Sciatic nerve (tissue), 2 donors: ENCODE results near the gene XXYLT1. TPM values are rescaled to one million over a fixed set of nuclear protein-coding genes. Genes with fewer than 3 reads are reported as not detected.
A peak's percentile ranks its signal among the peaks of the same experiment; 100 is the strongest.

ENCODE experiments used
- ATAC-seq: fragments of 200-7000 bp; cut with Tn5 transposase; one replicate; pipeline ENCODE4 v1.9.1; 2020; ENCODE audit warnings: mild to moderate bottlenecking, moderate library complexity
- DNase-seq: peaks from one replicate; pipeline ENCODE4 v3.0.0-alpha.2; 2020; ENCODE audit warnings: low spot score
- intact Hi-C: fragments of 100-400 bp; cut with DNase I; formaldehyde crosslinking; loops from one replicate; pipeline ENCODE4 v1.14.2; 2022
- total RNA-seq: library from RNA; stranded (reverse); fragmentation: NEBNext Ultra II Directional; extraction: Animal tissue kit (Norgen Biotek cat#: 25700); gene quantifications from one replicate; pipeline ENCODE4 v1.2.1, GENCODE V29; 2021
- donor health status: DM: no; HTN: no; CAD: no.
- donor health status: DM: no; HTN: no; CAD: no.

The XXYLT1 gene
- total RNA-seq, 1 donor from 2014 or later: 11.0 TPM

DNA sequence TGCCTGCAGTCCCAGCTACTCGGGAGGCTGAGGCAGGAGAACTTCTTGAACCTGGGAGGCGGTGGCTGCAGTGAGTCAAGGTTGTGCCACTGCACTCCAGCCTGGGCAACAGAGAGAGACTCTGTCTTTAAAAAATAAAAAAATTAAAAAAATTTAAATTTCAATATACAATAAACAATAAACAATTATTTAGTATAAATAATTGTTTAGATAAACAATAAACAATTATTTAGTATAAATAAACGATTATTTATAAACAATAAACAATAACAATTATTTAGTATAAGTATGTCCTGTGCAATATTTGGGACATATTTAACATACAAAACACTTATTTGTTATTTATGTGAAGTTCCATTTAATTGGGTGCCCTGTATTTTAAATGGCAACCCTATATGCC is 119.6 kb downstream of the XXYLT1 start:
- ATAC-seq: no peak
- no peak for DNase-seq
- intact Hi-C loops: no loop called here

DNA sequence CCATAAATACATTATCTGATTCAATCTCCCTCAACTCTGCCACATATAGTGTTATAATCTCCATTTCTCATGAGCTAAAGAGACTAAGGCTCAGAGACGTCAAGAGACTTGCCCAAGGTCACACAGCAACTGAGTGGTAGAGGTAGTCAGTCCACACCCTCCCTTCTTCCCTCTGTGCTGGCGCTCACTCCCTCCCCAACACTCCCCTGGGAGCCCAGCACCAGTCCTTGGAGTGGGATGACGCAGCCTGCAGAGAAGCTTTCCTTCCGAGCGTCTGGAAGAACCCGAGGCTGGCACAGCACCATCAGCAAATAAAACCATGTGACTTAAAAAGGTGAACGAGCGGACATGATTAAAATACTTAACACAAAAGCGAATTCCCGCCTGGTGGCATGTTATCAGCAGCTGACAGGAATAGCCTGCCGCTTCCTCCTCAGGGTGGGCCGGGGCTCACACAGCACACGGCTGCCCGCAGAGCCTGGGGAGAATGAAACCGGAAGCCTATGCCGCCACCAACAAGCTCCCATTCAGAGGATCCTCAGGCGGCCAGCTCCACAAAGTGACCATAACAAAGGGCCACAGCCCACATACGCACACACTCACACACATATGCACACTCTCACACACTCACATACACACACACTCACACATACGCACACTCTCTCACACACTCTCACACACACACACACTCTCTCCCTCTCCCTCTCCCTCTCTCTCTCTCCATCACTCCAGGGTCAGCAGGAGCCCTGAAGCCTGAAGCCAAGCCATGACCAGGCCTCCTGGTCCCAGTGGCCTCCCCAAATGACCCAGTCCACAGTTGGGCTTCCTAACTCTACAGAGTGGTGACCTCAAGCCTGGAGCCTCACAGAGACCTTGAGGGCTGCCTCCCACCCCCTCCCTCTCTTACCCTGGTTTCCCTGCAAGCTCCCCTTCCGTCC is 120.5 kb downstream of the XXYLT1 start:
- no peak for DNase-seq
- intact Hi-C loops: no loop called here
- peak; percentile 52 for ATAC-seq

DNA sequence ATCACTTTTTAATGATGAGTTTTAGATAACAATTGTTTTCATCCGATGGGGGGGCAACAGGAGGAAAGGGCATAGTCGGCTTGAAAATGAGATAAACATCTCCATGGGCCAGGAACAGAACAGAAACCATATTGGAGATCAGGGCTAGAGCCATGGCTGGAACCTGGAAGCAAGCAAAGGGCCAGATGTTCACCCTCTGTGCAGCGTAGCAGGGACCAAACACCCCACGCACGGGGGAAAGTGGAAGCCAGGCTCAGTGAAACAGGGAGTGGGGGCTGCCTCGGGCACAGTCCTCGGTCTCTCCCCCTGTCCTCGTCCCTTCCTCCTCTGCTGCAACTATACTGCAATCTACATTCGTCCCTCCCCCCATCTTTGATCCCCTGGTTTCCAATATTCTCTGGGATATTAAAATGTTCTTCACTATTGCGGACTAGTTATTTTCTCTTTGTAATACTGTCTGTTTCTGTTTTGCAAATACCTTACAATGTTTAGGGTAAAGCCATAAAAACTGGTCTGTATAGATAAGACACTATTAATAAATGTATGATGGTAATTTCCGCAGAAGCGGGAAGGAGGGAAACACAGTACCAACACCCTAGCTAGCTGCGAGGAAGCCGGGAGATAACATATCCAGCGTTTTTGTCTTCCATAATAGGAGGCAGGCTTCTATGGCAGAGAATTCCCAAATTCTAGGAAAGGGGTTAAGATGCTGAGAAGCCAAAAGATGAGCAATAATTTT is 121.5 kb downstream of the XXYLT1 start:
- DNase-seq (no peak), ATAC-seq (no peak)
- intact Hi-C loops: no loop called here

DNA sequence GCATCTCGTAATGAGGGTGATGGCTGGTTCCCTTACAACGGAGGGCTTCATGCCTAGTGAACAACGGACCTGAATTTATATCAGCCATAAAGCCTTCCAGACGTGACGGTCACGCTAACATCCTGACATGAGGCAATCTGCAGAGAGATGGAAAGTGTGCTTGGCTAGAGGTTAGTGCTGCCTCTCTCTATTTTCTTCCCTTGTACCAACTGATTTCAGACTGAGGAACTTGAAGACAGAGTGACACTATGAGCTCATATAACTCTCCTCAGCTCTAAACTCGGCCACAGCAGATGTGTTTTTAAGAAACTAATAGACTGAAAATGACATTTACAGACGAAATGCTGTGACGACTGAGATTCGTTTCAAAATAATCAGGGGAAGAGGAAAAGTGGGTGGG is 122.4 kb downstream of the XXYLT1 start:
- DNase-seq (no peak), ATAC-seq (no peak)
- intact Hi-C loops: no loop called here

DNA sequence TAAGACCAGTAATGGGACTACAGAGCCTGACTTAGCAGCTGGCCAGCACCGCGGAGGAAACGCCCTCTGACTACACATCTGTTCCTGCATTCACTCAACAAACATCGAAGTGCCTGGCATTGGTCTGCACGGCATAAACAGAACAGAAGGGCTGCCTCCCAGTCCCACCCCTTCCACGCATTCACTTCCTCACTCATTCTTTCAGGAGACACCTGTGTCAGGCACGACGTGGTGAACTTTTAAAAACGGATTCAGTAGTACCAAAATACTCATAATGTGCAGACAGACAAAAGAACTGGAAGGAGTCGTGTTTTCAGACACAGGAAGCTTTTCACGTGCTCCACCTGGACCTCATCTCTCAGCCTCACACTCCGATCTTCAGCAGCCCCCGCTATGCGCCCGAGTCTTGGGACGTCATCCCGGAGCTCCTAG is 123.3 kb downstream of the XXYLT1 start:
- DNase-seq (no peak), ATAC-seq (peak; percentile 50)
- intact Hi-C loops: no loop called here

DNA sequence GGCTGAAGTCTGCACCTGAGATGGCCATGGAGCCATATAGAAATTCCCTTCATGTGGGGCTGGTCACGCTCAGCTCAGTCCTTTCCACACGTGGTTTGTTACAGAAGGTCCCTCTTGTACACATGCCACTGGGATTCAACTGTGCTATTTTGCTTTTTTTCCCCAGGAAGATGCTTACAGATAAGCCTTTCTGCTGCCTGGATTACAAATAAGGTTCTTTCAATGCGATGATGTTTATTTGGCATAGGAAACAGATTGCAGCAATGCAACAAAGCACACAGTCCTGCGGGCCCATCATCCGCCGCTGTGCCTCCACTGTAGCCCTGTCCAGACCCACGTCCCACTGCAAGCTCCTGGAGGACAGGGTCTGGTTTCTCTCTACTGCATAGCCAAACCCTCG is 124.8 kb downstream of the XXYLT1 start:
- DNase-seq (no peak), ATAC-seq (no peak)
- intact Hi-C loops: no loop called here

GRCh38 chr3:195145579-195145978 is 125.4 kb downstream of the XXYLT1 start:
- intact Hi-C loops: no loop called here
- ATAC-seq: no peak
- no peak for DNase-seq

GRCh38 chr3:195143221-195143620 is 127.7 kb downstream of the XXYLT1 start:
- DNase-seq (no peak), ATAC-seq (peak; percentile 73)
- intact Hi-C loops: no loop called here

DNA sequence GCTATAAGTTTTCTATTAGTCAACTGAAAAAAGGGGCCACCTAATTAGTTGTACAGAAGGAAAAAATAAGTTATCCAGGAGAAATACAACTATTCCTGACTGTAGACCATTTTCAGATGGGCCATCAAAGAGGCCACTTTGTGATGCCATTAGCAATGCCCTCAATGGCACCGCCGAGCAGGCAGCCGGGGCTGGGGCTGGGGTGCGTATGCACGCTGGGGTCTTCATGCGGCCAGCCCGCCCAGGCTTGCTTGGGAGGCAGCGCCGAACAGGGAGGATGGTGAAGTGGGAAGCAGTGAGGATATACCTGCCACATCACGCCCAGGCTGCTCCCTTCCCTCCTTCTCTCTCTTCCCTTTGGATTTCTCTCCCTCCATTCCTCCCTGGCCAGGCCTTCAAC is 128.4 kb downstream of the XXYLT1 start:
- intact Hi-C loops: no loop called here
- ATAC-seq (no peak), DNase-seq (no peak)

- no peak for DNase-seq
- ATAC-seq: no peak
- intact Hi-C loops: no loop called here
Observed at GRCh38 chr3:195140816-195141793, 129.9 kb downstream of the XXYLT1 start.

GRCh38 chr3:195140410-195140809 is 130.5 kb downstream of the XXYLT1 start:
- no peak for DNase-seq
- intact Hi-C loops: no loop called here
- ATAC-seq: no peak

- intact Hi-C loops: no loop called here
- ATAC-seq (no peak), DNase-seq (no peak)
Observed at GRCh38 chr3:195139876-195140240, 131.1 kb downstream of the XXYLT1 start.

DNA sequence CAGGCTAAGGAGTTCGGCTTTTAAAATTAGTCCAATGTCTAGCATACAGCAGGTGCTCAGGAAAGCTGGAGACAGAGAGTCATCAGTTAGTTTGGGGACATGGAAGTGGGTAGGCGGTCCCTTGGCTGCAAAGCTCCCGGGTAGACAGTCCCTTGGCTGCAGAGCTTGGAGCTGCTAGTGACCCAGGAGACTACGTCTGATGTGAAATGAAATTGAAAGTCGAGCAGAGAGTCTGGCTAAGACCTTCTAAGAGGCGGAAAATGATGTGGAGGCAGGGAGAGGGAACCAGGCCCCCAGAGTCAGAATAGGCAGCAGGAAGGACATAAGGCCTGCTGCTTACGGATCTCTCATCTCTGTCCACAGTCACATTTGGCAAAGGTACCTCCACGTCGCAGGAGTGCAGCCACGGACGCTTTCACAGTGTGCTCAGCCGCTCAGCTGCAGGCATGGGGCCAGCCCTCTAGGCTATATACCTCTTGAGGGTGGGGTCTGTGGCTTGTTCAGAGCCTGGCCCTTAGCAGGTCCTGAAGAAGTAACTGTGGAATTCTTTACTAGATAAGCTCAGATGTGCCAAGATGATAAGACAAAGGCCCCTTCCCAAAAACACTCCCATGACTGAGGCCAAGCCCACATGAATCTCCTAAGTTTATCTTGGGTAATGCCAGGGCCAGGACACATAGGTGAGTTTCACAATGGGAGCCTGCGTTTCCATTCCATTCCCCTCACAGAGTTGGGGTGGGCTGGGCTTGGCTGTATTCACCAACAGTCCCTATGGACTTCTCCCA is 131.7 kb downstream of the XXYLT1 start:
- intact Hi-C loops: no loop called here
- no peak for ATAC-seq
- DNase-seq: no peak

DNA sequence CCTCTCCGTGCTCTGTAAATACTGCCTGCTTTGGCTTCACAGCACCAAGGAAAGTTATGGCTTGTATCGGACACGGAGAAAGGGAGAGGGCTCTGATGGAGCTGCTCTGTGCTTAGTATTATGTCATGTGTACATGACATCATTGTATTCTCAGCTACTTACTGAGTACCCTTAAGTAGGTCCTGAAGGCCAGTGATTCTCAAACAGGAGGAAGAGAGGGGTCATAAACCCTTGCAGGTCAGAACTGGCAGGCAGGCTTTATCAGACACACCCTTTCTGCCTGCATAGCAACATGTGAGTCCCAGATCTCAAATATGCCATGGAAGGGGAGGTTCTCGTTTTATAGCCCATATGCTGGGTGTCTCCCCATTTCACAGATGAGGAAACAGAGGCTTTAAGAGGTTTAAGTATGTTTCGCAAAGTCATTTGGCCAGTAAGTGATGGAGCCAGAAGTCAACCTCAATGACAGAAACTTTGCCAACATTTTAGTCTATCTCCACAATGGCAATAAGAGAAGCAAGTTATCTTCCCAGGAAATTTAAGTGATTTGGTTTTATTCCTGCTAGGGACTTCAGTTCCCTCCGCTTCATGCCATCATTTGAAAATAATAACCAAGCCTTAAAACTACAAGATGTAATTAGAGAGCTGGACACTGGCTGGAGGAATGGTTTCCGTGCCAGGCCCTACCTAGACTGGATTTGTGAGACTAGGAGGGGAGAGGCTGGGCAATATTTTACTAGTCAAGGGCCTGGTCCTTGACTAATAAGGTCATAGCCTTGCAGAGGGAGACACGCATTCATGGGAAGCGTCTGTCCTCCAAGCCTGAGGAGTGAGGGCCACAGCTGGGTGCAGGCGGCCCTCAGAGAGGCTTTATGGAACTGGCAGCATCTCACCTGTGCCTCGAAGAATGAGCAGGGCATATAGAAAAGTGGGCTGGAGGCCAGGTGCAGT is 133.0 kb downstream of the XXYLT1 start:
- DNase-seq (no peak), ATAC-seq (no peak)
- intact Hi-C loops: no loop called here

DNA sequence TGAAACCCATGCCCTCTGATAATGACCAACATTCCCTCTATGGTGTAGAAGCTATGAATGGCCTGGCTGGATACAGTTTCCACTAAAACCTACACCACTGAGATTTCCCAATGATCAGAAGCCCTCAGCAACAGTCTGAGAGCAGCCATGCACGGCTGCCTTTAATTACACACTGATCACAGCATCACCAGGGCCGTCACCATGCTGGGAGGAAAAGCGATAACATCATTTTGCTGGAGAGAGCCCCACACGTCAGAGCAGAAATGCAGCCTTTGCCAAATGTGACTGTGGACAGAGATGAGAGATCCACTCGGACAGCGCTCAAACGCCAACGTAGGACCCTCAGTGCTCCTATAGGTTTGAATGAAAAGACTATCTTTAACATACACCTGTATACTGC is 135.0 kb downstream of the XXYLT1 start:
- DNase-seq (no peak), ATAC-seq (no peak)
- intact Hi-C loops: no loop called here

DNA sequence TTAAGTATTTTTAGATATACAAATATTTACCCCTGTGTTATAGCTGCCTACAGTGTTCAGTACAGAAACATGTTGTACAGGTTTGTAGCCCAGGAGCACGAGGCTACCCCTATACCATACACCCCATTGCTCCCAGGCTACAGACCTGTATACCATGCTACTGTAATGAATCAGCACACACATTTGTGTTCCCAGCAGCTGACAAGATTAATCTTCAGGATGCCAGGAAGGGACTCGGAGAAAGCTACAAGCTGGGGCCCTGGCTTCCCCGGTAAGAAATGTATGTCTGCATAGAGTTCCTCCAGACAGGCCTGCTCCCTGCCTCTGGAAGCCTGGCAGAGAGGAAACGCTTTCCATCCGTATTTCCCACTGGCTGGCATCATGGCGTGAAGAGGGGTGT is 136.5 kb downstream of the XXYLT1 start:
- no peak for DNase-seq
- no peak for ATAC-seq
- intact Hi-C loops: no loop called here

GRCh38 chr3:195133462-195133861 is 137.5 kb downstream of the XXYLT1 start:
- DNase-seq (no peak), ATAC-seq (peak; percentile 59)
- intact Hi-C loops: no loop called here
